Progenitor cell of endocrine pancreas (in vitro differentiated cells): ENCODE measurements around the gene CDC27. TPM values are rescaled to one million over a fixed set of nuclear protein-coding genes. Genes with fewer than 3 reads are reported as not detected.
"Not testable (repeated sequence)": the region's sequence is repeated elsewhere in the genome, so short reads cannot be mapped to it uniquely, and the experiment has no call there.

Source experiments
- DNase-seq: peaks from one replicate; pipeline ENCODE4 v3.0.0; 2021; ENCODE audit warnings: low spot score; ENCODE audit not compliant: unreplicated experiment
- H3K27ac Mint-ChIP-seq: 2 replicates; pipeline ENCODE4 v1.8.0; 2021; ENCODE audit warnings: mild to moderate bottlenecking, moderate library complexity, mixed read lengths
- H3K27me3 Mint-ChIP-seq: 2 replicates; pipeline ENCODE4 v1.8.0; 2021; ENCODE audit warnings: mixed read lengths
- H3K36me3 Mint-ChIP-seq: 2 replicates; pipeline ENCODE4 v1.8.0; 2022; ENCODE audit warnings: mixed read lengths; ENCODE audit not compliant: insufficient read depth
- H3K4me1 Mint-ChIP-seq: 2 replicates; pipeline ENCODE4 v1.8.0; 2021; ENCODE audit warnings: low read depth, mixed read lengths
- H3K4me3 Mint-ChIP-seq: 2 replicates; pipeline ENCODE4 v1.8.0; 2021; ENCODE audit warnings: low read depth, mild to moderate bottlenecking, moderate library complexity, mixed read lengths
- H3K9me3 Mint-ChIP-seq: 2 replicates; pipeline ENCODE4 v1.8.0; 2021; ENCODE audit warnings: low read depth, mixed read lengths
- CTCF ChIP-seq: fragments of 200-600 bp; sonication (generic); IDR thresholded peaks from one replicate; pipeline ENCODE4 v1.5.0; 2021; ENCODE audit warnings: antibody characterized with exemption, mild to moderate bottlenecking; ENCODE audit not compliant: unreplicated experiment
- total RNA-seq: library from RNA; stranded (reverse); gene quantifications from 2 replicates; pipeline ENCODE4 v1.2.1, GENCODE V29; 2021

Gene CDC27
- total RNA-seq, 1 donor from 2014 or later, result 87.4 TPM

GRCh38 chr17:47179141-47179540 lies 10.0 kb downstream of the CDC27 start:
- DNase-seq, result no peak
- Mint-ChIP-seq H3K27ac (no peak overlapping the region), H3K36me3 (peaks cover 7% of the 10 kb centered on the region), H3K9me3 (no peaks in the 10 kb centered on the region), H3K4me1 (peaks cover 5% of the 10 kb centered on the region), H3K4me3 (no peak overlapping the region), H3K27me3 (no peaks in the 10 kb centered on the region)
- no peak for TF ChIP-seq CTCF

GRCh38 chr17:47177261-47177660 lies 11.8 kb downstream of the CDC27 start:
- TF ChIP-seq CTCF, result no peak
- no peaks in the 10 kb centered on the region for H3K27me3 Mint-ChIP-seq
- no peak overlapping the region for H3K27ac Mint-ChIP-seq
- DNase-seq, result no peak
- no peaks in the 10 kb centered on the region for H3K9me3 Mint-ChIP-seq
- peaks cover 7% of the 10 kb centered on the region for H3K36me3 Mint-ChIP-seq
- H3K4me1 Mint-ChIP-seq, result peaks cover 7% of the 10 kb centered on the region
- H3K4me3 Mint-ChIP-seq, result no peak overlapping the region

- H3K27ac Mint-ChIP-seq, result no peak overlapping the region
- H3K36me3 Mint-ChIP-seq, result peaks cover 7% of the 10 kb centered on the region
- H3K27me3 Mint-ChIP-seq, result no peaks in the 10 kb centered on the region
- H3K9me3 Mint-ChIP-seq, result no peaks in the 10 kb centered on the region
- no peak for TF ChIP-seq CTCF
- H3K4me3 Mint-ChIP-seq, result no peak overlapping the region
- no peak for DNase-seq
- H3K4me1 Mint-ChIP-seq, result peaks cover 7% of the 10 kb centered on the region
Measured at GRCh38 chr17:47176389-47176826, 12.7 kb downstream of the CDC27 start.

GRCh38 chr17:47174823-47175222 lies 14.3 kb downstream of the CDC27 start:
- H3K4me1 Mint-ChIP-seq, DNase-seq, H3K27me3 Mint-ChIP-seq, H3K4me3 Mint-ChIP-seq, H3K36me3 Mint-ChIP-seq, H3K9me3 Mint-ChIP-seq: not testable (repeated sequence)
- H3K27ac Mint-ChIP-seq, result peak overlapping the region; percentile 68

- DNase-seq, result no peak
- H3K4me3 Mint-ChIP-seq, result no peak overlapping the region
Measured at GRCh38 chr17:47172696-47173565, 16.2 kb downstream of the CDC27 start.

More at GRCh38 chr17:47172696-47173565, 16.2 kb downstream of the CDC27 start:
- TF ChIP-seq CTCF, result no peak
- Mint-ChIP-seq H3K36me3 (peaks cover 6% of the 10 kb centered on the region), H3K4me1 (peaks cover 5% of the 10 kb centered on the region), H3K9me3 (no peaks in the 10 kb centered on the region), H3K27ac (no peak overlapping the region), H3K27me3 (no peaks in the 10 kb centered on the region)
